ENCODE results near the gene HOXA10.

The HOXA10 gene

DNA sequence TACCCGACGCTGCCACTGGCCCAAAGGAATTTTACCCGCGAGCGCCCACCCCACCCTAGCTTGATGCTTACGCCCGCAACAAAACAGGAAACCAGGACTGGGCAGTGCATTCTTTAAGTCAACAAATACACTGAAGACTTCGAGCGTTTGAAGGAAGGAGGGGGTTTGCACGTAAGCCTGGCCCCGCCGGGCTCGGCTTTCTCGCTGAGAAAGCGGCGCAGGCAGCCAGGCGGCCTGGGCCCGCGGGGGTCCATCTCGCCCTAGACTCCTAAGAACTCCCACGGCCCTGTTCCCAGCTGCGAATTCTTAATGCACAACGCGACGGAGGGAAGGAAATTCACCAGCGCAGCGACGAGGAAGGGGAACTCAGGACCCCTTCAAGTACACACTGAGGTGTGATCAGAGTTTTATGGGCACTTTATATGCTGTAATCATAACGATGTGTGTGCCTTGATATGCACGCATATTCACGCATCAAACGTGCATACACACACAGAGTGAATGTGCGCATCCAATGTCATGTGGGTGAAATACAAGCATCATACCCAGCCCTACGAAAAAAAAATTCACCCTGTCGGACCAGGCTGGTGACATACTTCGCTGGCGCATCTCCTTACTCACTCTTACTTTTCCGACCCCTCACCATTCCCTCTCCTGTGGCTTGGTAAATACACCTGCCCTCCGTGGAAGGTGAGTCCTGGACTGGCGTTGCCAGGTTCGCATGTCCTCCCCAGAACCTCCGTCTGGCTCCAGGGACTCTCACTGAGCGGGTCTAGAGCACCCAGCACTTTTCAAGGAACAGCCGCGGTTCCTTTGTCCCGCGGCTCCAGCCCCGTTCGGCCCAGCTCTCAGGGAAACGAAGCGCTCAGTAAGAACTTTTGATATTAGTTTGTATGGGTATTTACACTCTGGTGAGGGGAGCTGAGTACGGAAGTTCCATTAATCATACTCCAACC, 31.5 kb upstream of the HOXA10 start:
- no peak for DNase-seq
- in situ Hi-C loops (cut with HindIII; ENCODE audit: low pct_ligation_motif_present, low pct_unique_long_range_greater_than_20kb, low sequenced_read_pairs), result loop anchor here (25.0 kb wide), 1 partner anchor 382 kb away; no protein-coding TSS in a partner anchor

DNA sequence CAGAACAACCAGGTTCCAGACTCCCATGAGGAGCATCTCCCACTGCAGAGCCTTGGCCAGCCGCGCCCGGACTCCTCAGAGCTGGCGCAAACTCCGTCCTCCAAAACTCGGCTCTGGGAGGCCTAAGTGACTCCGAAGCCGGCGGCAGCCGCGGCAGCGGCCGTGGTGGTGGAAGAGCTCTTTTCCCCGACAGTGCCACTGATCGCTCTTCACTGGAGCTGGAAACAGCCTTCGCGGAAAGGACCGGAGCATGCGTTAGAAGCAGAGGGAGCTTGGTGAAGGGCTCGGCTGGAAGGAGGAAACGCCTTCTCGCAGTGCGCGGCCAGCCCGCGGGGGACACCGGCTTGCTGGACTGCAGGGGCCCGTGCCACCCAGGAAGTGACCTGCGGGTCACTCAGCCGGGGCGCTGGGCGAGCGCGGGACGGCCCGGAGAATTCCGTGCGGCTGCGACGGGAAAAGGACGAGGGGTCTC, 30.8 kb upstream of the HOXA10 start:
- in situ Hi-C loops (cut with HindIII; ENCODE audit: low pct_ligation_motif_present, low pct_unique_long_range_greater_than_20kb, low sequenced_read_pairs), result loop anchor here (25.0 kb wide), 1 partner anchor 382 kb away; no protein-coding TSS in a partner anchor
- peak; percentile 27 for DNase-seq

- DNase-seq, result no peak
- in situ Hi-C loops (cut with HindIII; ENCODE audit: low pct_ligation_motif_present, low pct_unique_long_range_greater_than_20kb, low sequenced_read_pairs), result loop anchor here (25.0 kb wide), 1 partner anchor 383 kb away; no protein-coding TSS in a partner anchor
Measured at GRCh38 chr7:27203964-27204594, 30.0 kb upstream of the HOXA10 start.

DNA sequence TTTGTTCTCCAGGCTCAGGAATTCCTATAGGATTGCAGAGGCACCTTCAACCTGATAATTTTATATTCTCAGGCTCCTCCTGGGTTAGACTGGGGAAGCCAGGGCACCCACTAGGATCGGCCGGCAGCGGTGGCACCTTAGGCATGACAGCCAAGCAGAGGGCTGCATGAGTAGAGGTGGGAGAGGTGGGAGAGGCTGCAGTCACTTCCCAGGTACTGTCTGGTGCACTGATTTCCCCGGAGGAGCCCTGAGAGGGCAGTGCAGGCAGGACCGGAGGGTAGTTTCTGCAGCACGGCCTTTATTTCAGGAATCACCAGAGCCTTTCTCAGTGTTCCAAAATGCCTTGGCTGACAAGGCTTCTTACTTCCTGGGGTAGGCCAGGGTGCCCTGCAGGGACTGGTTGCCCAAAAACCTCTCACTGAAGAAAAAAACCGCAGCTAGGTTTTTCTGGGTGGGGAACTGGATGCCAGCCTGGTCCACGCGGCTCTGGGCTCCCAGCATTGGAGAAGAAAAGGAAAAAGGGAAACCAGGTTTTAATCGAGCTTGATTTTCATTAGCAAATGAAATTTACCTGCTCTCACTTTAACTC, 29.3 kb upstream of the HOXA10 start:
- DNase-seq, result no peak
- in situ Hi-C loops (cut with HindIII; ENCODE audit: low pct_ligation_motif_present, low pct_unique_long_range_greater_than_20kb, low sequenced_read_pairs), result loop anchor here (25.0 kb wide), 1 partner anchor 384 kb away; no protein-coding TSS in a partner anchor

DNA sequence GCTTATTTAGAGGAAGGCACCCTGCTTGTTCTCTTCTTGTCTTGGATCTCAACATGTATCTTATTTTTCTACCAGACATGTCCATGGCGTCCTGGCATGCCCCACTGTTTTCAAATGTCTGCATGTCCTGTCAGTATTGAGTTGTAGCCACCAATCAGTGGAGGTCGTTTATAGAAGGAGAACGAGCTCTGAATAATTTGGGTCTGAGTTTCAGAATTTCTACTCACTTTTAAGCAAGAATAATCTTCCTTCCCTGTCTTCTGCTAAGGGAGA, 28.7 kb upstream of the HOXA10 start:
- no peak for DNase-seq

DNA sequence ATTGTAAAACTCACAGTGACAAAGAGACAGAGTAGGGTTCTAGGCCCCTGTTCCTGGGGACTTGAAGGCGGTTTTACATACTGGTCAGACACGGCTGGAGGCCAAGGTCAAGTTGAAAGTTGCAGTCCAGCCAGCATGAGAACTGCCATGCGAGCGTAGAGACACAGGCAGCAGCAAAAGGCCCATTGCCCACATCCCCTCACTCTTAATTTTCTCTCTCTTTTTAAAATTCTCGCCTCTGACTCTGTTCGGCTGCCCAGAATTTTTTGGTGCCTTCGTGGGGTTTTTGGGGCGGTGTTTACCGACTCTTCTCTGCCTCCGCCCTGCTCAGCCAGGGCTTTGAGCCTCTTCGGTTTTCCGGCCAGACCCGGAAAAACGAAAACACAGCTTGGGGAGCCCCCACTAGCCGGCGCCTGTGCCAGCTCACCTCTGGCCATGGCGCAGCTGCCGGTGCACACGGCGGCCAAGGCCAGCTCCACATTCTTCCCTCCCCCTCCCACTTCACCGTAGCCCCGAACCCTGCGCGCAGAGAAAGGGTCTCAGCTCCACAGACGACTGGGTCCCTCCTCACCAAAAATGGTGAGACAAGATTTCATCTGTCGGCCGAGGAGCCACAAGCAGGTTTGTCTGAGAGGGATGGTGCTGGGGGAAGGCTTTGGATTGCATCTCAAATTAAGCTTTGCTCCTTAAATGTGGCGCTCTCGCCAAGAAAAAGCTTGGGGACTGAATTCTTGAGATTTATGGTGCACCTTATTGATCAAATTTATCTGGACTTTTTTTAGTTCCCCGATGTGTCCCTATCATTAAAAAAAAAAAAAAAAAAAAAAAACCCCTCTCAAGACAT, 28.1 kb upstream of the HOXA10 start:
- in situ Hi-C loops (cut with HindIII; ENCODE audit: low pct_ligation_motif_present, low pct_unique_long_range_greater_than_20kb, low sequenced_read_pairs), result loop anchor here (25.0 kb wide), 1 partner anchor 385 kb away; no protein-coding TSS in a partner anchor
- DNase-seq, result no peak

More for the DNA sequence above, 28.7 kb upstream of the HOXA10 start:
- in situ Hi-C loops (cut with HindIII; ENCODE audit: low pct_ligation_motif_present, low pct_unique_long_range_greater_than_20kb, low sequenced_read_pairs), result loop anchor here (25.0 kb wide), 1 partner anchor 385 kb away; no protein-coding TSS in a partner anchor

DNA sequence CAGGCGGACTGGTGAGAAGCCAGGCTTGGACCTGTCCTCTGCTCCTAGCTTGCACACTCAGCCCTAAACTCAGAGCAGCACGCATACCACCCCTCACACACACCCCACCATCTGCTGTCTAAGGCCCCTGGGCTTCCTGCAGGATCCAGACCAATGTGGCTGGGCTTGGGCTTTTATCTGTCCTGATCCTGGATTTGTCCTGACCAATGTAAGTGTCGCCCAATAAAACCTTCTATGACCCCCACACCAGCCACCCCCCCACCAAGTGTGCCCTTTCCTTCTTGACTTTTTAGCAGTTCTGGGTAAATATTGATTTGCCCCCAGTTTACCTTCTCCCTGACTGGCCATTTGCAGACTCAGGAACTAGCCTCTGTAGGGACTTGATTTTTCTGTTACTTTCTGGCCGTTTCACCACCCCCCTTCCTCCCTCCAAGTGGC, 27.5 kb upstream of the HOXA10 start:
- in situ Hi-C loops (cut with HindIII; ENCODE audit: low pct_ligation_motif_present, low pct_unique_long_range_greater_than_20kb, low sequenced_read_pairs), result loop anchor here (25.0 kb wide), 1 partner anchor 386 kb away; no protein-coding TSS in a partner anchor
- no peak for DNase-seq

DNA sequence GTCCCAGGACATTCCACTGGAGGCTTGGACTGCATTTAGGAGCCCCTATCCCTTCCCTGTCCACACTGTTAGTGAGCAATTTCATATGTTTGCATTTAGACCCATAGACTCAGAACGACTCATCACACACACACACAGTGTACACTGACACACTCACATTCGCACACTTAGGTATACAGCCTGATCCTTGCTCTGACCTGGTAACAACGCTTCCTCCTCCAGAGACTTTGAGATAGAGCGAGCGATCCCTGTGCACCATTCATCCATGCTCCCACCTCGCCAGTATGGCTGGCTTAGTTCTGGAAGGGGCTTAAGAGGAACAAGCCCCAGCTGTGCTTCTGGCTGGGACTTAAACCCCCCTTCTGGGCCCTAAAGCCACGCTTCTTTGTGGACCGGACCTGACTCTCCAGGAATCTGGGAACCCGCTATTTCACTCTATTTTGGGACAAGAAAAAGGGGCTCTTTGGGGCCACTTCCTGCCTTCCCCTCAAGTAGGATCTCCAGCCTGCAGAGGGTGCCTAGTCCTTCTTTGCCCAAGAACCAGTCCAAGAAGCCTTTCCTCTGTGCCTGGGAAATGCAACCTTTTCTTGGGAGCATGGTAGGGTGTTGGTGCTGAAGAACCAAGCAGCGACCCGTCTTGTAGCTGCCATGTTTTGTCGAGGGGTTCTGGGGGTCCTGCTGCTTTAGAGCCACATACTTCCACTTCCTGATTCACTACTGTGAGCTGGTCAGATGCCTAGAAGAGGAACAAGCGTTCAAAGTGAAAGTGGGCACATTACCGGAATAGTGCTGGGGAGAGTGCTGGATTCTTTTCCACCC, 26.9 kb upstream of the HOXA10 start:
- no peak for DNase-seq
- in situ Hi-C loops (cut with HindIII; ENCODE audit: low pct_ligation_motif_present, low pct_unique_long_range_greater_than_20kb, low sequenced_read_pairs), result loop anchor here (25.0 kb wide), 1 partner anchor 386 kb away; no protein-coding TSS in a partner anchor

GRCh38 chr7:27199849-27200760, 26.0 kb upstream of the HOXA10 start, which contains the start of gene HOXA13:
Gene HOXA13, minus strand, starts transcription at chr7:27200091. Its CDS starts 14 bp downstream, at chr7:27200077.
- in situ Hi-C loops (cut with HindIII; ENCODE audit: low pct_ligation_motif_present, low pct_unique_long_range_greater_than_20kb, low sequenced_read_pairs), result loop anchor here (25.0 kb wide), 1 partner anchor 387 kb away; no protein-coding TSS in a partner anchor
- peak; percentile 84 for DNase-seq

- DNase-seq, result peak; percentile 45
- in situ Hi-C loops (cut with HindIII; ENCODE audit: low pct_ligation_motif_present, low pct_unique_long_range_greater_than_20kb, low sequenced_read_pairs), result no loop called here
Measured at GRCh38 chr7:27198871-27199801, 25.0 kb upstream of the HOXA10 start.

DNA sequence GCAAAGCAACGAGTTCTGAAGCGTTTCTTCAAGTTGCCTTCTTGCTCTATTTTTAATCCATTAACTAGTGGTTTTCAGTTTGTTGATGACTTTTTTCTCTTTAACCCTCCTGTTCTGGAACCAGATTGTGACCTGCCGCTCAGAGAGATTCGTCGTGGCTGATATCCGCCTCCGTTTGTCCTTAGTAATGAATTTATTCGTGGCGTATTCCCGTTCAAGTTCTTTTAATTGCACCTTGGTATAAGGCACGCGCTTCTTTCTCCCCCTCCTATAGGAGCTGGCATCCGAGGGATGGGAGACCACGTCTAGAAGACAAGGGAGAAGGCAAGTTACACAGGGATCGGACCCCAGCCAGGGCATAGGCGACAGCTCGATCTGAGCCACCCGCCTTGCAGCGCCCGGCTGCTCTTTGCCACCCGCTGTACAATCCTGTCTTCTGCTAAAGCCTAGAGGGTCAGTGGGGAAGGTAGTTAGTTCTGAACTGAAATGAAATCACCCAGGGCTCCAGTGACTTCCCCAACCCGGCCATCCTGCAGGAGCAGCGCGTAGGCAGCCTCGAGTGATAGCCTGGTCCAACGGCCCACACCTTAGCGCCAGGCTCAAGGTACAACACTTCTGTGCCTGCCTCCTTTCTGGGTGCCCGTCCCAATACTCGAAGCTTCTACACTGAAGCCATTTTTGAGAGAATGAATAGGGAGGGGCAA, 24.2 kb upstream of the HOXA10 start:
- in situ Hi-C loops (cut with HindIII; ENCODE audit: low pct_ligation_motif_present, low pct_unique_long_range_greater_than_20kb, low sequenced_read_pairs), result no loop called here

DNA sequence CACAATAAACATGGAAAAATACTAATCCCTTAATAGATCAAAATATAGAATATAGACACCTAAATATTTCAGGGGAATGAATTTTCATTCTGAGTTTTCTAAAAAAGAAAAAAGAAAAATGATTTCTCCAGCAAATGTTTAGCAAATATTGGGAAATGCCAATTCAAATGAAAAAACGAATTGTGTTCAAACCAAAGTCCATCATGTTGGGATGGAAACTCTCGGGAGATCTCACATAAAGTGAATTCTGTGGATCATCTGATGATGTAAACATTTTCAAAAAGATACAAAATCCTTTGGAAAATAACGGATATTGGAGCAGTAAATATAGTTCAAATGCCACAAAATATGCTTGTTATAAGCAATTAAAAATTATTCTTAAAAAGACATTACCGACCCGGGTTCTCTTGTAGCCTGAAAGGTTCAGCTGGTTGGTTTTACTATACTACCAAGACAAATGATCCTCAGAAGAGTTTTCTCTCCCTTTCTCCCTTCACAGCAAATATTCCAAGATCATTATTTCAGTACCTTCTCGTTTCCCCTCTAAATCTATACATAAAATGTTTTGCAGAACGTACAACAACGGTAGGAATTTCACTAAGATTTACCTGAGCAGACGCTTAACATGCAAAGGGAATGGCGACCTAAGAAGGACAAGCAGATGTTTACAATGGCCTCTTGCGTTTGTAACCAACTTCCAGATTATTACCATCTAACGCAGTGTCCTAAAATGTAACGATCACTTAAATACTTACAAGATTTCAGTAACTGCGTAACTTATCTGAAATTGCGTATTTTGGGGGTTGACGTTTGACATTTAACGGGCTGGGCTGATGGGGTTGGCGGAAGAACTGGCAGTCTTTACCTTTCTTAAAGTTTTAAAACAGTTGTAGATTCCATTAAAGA, 23.3 kb upstream of the HOXA10 start:
- in situ Hi-C loops (cut with HindIII; ENCODE audit: low pct_ligation_motif_present, low pct_unique_long_range_greater_than_20kb, low sequenced_read_pairs), result no loop called here

More for the DNA sequence above, 24.2 kb upstream of the HOXA10 start:
- DNase-seq, result no peak

GRCh38 chr7:27196287-27196767, 22.2 kb upstream of the HOXA10 start:
- in situ Hi-C loops (cut with HindIII; ENCODE audit: low pct_ligation_motif_present, low pct_unique_long_range_greater_than_20kb, low sequenced_read_pairs), result no loop called here
- peak; percentile 78 for DNase-seq

More for the DNA sequence above, 23.3 kb upstream of the HOXA10 start:
- DNase-seq, result no peak
